Occipital lobe (tissue), 2 donors: ENCODE measurements around the gene IKZF1. TPM values are rescaled to one million over a fixed set of nuclear protein-coding genes. Genes with fewer than 3 reads are reported as not detected.
"Not testable (repeated sequence)": the region's sequence is repeated elsewhere in the genome, so short reads cannot be mapped to it uniquely, and the experiment has no call there.

Experiments used
- DNase-seq: peaks from one replicate; lab custom pipeline; 2025; lab: John Stamatoyannopoulos, UW
- total RNA-seq: library from RNA; depleted of rRNA; stranded (reverse); fragments of >200 nt; gene quantifications from one replicate; pipeline ENCODE4 v1.2.3, GENCODE V29; 2014

IKZF1 gene
- total RNA-seq, 1 donor from 2014 or later, result 2.3 TPM

DNA sequence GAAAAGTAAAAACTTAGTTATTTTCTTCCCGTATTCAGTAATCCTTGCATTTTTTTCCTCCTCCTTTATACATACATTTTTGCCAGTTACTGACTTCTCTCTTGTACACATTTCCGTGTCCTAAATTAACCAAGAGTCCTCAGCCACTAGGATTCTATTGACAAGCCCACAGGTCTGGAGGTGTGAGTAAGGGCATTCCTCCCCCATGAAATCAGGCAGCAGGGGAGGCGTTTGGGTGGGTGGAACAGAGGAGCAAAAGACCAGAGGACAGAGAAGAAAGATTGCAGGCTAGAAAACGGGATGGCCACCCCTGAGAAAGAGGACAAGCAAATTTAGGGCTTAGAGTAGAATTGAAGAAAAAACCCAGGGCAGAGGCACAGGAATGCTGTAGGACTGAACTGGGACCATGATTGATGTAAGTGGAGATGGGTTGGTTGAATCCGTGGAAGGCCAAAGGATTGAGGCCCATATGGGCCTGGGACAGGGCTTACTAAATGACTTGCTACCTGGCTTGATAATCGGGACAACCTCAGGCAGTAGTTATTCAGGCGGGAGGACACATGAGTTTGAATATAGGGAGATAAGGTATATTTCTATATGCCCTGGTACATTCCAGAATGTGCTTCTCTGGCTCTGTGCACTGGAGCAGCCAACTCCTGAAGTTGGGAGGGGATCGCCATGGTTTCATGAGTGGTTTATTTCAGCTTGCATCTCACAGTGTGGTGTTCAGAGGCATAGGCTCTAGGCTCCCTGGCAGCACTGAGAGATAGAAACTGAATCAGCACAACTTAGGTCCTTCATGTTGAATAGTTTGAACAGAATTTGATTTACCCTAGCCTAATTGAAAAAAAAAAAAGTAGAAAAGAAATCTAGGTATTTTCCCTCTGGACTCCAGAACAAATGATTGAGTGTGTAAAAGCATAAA lies 28.0 kb downstream of the IKZF1 start:
- DNase-seq, result no peak

DNA sequence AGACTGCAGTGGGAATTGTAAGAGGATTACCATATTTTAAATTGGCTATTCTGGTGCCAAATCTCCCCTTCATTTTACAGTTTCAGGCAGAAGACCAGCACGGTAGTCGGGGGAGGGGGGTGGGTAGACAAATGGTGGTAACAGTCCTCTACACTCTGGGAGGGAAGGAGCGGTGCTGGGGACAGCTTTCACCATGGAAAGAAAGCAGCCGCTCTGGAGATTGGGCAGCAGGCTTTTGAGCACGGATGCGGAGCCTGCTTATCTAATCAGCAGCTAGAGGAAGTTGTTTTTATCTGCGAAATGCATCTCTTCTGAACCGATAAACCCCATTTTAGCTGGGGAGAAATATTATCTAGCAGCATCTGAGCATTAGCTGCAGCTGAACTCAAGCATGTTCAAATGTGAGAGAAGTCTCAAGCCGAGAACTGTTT lies 28.7 kb downstream of the IKZF1 start:
- no peak for DNase-seq

DNA sequence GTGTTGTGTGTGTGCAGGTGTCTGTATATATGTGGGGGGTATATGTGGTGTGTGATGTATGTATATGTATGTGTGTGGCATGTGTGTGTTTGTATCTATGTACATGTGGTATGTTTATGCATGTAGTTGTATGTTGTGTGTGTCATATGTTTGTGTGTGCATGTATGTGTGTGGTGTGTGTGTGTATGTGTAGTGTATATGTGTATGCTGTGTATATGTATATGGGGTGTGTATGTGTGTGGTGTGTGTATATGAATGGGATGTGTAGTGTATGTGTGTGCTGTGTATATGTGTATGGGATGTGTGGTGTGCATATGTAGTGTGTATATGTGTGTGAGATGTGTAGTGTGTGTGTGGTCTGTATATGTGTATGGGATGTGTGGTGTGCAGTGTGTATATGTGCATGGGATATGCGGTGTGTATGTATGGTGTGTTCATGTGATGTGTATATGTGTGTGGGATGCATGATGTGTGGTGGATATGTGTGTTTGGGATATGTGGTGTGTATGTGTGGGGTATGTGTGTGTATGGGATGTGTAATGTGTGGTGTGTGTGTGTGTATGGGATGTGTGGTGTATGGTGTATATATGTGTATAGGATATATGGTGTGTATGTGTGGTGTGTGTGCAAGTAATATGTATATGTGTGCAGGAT lies 30.0 kb downstream of the IKZF1 start:
- no peak for DNase-seq

GRCh38 chr7:50335230-50335794 lies 30.8 kb downstream of the IKZF1 start:
- DNase-seq, result no peak

GRCh38 chr7:50335795-50336754 lies 31.6 kb downstream of the IKZF1 start:
- no peak for DNase-seq

GRCh38 chr7:50336894-50337703 lies 32.6 kb downstream of the IKZF1 start:
- DNase-seq, result no peak

GRCh38 chr7:50339472-50339871 lies 35.0 kb downstream of the IKZF1 start:
- not testable (repeated sequence) for DNase-seq

GRCh38 chr7:50339990-50340500 lies 35.5 kb downstream of the IKZF1 start:
- DNase-seq, result no peak

GRCh38 chr7:50341724-50342123 lies 37.2 kb downstream of the IKZF1 start:
- no peak for DNase-seq

- no peak for DNase-seq
Measured at GRCh38 chr7:50342616-50343114, 38.1 kb downstream of the IKZF1 start.

DNA sequence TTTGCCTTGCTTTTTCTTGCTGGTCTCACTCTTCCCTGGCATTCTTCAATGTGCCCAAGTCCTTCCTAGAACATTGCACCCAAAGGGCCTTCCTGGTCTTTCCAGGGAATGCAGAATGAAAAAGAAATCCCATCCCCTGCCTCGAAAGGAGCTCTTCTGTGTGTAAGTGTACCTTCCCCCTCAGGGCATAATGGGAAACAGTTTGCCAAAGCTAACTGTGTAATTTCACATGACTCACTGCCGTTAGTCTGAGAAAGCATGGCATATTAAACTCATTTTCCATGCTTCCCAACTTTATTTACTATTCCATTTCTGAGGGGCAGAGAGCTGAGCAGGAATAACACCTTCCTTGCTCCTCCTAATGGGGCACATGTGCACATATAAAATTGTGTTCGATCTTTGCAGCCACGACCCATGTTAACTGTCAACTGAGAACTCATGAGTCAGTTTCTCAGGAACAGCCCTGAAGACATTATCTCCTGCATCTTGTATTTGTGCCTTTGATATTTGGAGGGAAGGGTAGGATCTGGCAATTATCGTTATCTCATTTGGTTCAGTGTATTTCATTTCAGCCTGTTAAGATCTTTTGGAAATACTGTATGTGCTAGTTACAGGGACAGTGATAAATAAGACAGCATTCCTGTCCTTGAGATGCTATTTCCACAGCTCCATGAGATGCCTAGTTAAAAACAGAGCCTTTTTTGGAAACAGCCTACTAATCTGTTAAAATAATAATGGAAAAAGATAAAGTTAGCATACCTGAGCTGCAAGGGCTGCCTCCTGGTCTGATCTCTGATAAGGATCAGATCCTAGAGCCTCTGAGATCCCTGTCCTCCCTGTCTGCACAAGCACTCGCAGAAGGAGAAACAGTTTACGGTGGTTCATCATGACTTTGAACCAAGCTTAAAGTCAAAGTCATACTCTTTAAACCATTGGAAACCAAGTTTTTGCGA lies 42.3 kb downstream of the IKZF1 start:
- no peak for DNase-seq

DNA sequence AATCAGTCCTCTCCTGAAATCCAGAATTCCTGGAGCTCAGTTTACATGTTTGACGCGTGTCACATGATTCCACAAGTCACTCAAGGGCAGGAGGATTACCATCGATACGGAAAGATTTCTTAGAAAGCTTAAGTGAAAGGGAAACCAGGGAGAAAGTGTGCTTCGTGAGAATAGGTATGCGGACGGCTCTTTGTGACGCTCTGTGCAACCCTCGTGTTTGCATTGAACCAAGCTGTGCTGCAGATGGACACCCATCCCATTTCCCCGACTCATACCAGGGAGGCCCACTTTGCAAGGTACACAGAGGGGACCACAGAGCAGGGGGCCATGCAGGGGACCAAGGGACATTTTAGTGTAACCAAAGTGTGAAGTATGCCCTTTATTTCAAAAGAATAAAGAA lies 43.2 kb downstream of the IKZF1 start:
- no peak for DNase-seq

- DNase-seq, result no peak
Measured at GRCh38 chr7:50348469-50349162, 44.1 kb downstream of the IKZF1 start.

DNA sequence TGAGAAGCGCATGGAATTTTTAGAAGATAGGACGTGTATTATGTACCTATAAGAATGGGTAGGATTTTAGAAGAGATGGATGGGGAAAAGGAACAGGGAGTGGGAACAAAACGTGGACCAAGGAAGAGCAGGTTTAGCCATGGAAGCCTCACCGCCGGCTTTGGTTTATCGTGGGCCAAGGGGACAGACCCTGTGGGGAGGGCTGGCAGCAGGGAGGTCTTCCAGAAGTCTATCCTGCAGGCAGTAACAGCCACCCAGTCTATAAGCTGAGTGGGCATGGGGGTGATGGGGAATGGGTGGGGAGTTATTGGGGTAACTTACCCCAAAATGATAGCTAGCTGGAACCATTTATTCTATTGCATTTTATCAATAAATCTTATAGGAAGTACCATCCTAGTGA lies 44.9 kb downstream of the IKZF1 start:
- no peak for DNase-seq

DNA sequence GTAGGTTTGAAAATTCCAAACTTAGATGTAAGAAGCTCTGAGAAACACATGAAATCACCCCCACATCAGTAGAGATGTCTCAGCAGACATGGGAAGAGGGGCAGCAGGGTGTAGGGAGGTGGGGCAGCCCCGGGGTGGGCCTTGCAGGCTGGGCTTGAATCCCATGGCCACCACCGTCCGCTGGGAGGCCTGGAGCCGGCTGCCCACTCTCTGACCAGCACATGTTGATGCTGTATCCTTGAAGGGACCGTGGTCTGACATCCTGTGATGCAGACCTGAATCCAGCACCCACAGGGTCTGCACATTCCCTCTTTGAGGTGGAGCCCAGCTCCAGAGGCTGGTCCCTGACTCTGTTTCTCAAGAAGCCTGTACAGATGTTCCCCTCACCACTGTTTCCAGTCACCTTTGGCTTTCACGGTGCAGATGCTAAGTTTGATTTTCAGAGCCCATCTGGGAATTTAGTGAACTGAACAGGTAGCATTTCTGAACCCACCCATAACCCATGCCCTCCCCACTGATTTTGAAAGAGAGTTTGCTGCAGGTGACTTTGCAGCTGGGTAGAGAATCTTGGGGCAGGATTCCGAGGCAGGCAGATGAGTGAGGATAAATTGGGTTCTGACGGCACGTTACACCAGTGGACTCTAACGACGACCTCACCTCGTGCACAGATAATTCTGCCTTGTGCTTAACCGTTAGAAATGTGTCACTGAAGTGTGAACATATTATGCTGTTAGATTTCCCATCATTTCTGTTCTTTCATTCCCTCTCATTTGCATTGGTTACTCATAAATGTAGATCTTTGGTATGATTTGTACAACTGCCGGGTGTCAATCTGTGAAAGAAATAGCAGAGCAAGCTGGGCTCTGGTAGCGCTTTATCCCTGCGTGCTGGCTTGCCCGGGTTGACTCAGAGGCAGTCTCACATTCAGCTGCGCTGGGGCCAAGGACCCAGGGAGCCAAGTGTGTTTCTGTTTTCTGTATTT lies 45.7 kb downstream of the IKZF1 start:
- DNase-seq, result no peak

DNA sequence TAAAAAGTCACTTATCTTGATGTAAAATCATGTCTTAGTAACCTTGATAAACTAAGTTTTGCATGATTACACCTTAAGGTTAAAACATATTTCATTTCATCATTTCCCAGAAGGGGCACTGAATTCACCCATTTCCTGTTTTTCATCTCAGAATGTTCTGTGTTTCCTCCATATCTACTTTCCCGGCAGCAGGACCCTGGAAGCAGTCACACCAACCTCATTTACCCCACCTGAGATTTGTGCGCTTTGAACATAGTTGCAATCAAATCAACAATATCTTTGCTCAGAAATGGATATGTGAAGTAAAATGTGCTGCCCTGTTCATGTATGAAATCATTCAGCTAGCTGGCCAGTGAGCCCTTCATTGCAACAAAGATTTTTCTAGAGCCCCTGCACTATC lies 46.8 kb downstream of the IKZF1 start:
- DNase-seq, result no peak

DNA sequence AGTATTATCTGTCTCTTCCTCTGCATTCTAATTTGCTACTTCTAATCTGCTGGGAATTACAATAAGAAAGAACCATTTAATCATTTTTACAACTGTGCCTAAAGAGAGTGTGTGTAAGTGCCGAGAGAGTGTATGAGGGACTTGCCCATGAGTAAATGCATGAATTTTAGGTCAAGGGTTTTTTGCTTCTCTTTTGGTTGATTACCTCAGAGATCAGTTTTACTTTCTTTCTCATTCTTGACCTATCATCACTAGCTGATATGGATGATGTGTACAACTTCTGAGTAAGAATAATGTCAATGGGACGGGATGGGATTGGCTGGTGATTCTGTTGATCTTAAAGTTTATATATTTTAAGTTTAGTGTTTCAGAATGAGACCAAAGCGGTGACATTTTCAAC lies 47.8 kb downstream of the IKZF1 start:
- no peak for DNase-seq
